SK-N-SH (cell line): ENCODE measurements around the gene TBC1D2B. TPM values are rescaled to one million over a fixed set of nuclear protein-coding genes. Genes with fewer than 3 reads are reported as not detected.

Source experiments
- CTCF ChIA-PET: fragments of 300-600, 350-600 bp; formaldehyde crosslinking; extraction: SDS; loops from one replicate; lab custom pipeline; 2021; lab: Yijun Ruan, JAX
- POLR2A ChIA-PET: fragments of 350-600 bp; sonication (Branson Sonifier 250); formaldehyde crosslinking; extraction: SDS; loops from one replicate; lab custom pipeline; 2020; ENCODE audit warnings: antibody characterized with exemption, inconsistent platforms; lab: Yijun Ruan, JAX
- DNase-seq: peaks from one replicate; pipeline ENCODE4 v3.0.0; 2012
- H2AFZ ChIP-seq: fragments of 200-600 bp; sonication (generic); 2 replicates; pipeline ENCODE4 v1.8.1; 2016; ENCODE audit warnings: antibody characterized with exemption, mild to moderate bottlenecking, low read depth
- H3F3A ChIP-seq: fragments of 200-600 bp; sonication (generic); replicated peaks from 2 replicates; pipeline ENCODE3; 2016; ENCODE audit warnings: antibody characterized with exemption, mild to moderate bottlenecking; ENCODE audit not compliant: insufficient read depth
- H3K27ac ChIP-seq, 2 experiments: fragments of 200-500 bp in 1 of 2; fragments of 200-600 bp in 1 of 2; sonication (Bioruptor generic) in 1 of 2; sonication (generic), shearing (Covaris generic) in 1 of 2; 2 replicates each; pipeline versions ENCODE4 v1.5.1 to v1.6.1; 2014 to 2016; ENCODE audit warnings: low read depth in 2 of 2, inconsistent platforms in 1 of 2, low read length in 1 of 2, mild to moderate bottlenecking in 1 of 2, mixed read lengths in 1 of 2
- H3K27me3 ChIP-seq: fragments of 200-600 bp; sonication (generic), shearing (Covaris generic); 2 replicates; pipeline ENCODE4 v1.6.1; 2016; ENCODE audit warnings: mixed run types; ENCODE audit not compliant: insufficient read depth
- H3K36me3 ChIP-seq, 2 experiments: fragments of 200-500 bp in 1 of 2; fragments of 200-600 bp in 1 of 2; sonication (Bioruptor generic) in 1 of 2; sonication (generic) in 1 of 2; replicated peaks in 1 of 2; 2 replicates each; pipeline versions ENCODE3 to v1.5.1; 2014 to 2016; ENCODE audit warnings: low read length in 1 of 2, mild to moderate bottlenecking in 1 of 2; ENCODE audit not compliant: insufficient read depth in 2 of 2, control insufficient read depth in 1 of 2
- H3K4me1 ChIP-seq, 2 experiments: fragments of 200-500 bp in 1 of 2; fragments of 200-600 bp in 1 of 2; sonication (Bioruptor generic) in 1 of 2; sonication (generic), shearing (Covaris generic) in 1 of 2; 2 replicates each; pipeline versions ENCODE4 v1.5.1 to v1.6.1; 2014 to 2016; ENCODE audit warnings: low read depth in 1 of 2, low read length in 1 of 2, mixed run types in 1 of 2; ENCODE audit not compliant: insufficient read depth in 2 of 2, control insufficient read depth in 1 of 2
- H3K4me2 ChIP-seq: fragments of 200-600 bp; sonication (generic), shearing (Covaris generic); 2 replicates; pipeline ENCODE4 v1.6.1; 2017; ENCODE audit warnings: mixed run types
- H3K4me3 ChIP-seq, 2 experiments: fragments of 200-500 bp in 1 of 2; fragments of 200-600 bp in 1 of 2; sonication (Bioruptor generic) in 1 of 2; sonication (generic), shearing (Covaris generic) in 1 of 2; 2 replicates each; pipeline versions ENCODE4 v1.5.1 to v1.8.1; 2014 to 2016; ENCODE audit warnings: low read depth in 2 of 2, inconsistent platforms in 1 of 2, low read length in 1 of 2, mild to moderate bottlenecking in 1 of 2, mixed read lengths in 1 of 2, moderate library complexity in 1 of 2
- H3K79me2 ChIP-seq: fragments of 200-600 bp; sonication (generic); 2 replicates; pipeline ENCODE4 v1.8.1; 2017; ENCODE audit warnings: mild to moderate bottlenecking; ENCODE audit not compliant: insufficient read depth
- H3K9ac ChIP-seq: fragments of 200-600 bp; sonication (generic); 2 replicates; pipeline ENCODE4 v1.6.1; 2017; ENCODE audit warnings: mixed run types
- H3K9me2 ChIP-seq: fragments of 200-600 bp; sonication (generic); 2 replicates; pipeline ENCODE4 v1.6.1; 2017; ENCODE audit warnings: mixed run types
- H3K9me3 ChIP-seq: fragments of 200-600 bp; sonication (generic); 2 replicates; pipeline ENCODE4 v1.6.1; 2017; ENCODE audit warnings: mixed run types, mild to moderate bottlenecking, moderate library complexity
- H4K20me1 ChIP-seq: fragments of 200-600 bp; sonication (generic); 2 replicates; pipeline ENCODE4 v1.6.1; 2017; ENCODE audit warnings: mild to moderate bottlenecking, mixed run types; ENCODE audit not compliant: insufficient read depth
- CHD2 ChIP-seq: fragments of 150-350 bp; IDR thresholded peaks from 2 replicates; pipeline ENCODE4 v1.6.1; 2018; ENCODE audit warnings: low read length; ENCODE audit not compliant: partially characterized antibody
- ELF1 ChIP-seq: IDR thresholded peaks from 2 replicates; pipeline ENCODE4 v1.4.0; 2012
- EP300 ChIP-seq, 2 experiments: IDR thresholded peaks; 2 replicates each; pipeline versions ENCODE4 v1.4.0 to v1.6.1; 2012; ENCODE audit warnings: borderline replicate concordance in 1 of 2, low read depth in 1 of 2, low read length in 1 of 2
- EZH2phosphoT487 ChIP-seq: fragments of 200-600 bp; sonication (generic); IDR thresholded peaks from 2 replicates; pipeline ENCODE4 v1.6.1; 2017; ENCODE audit warnings: low read depth, mixed run types, mild to moderate bottlenecking, antibody characterized with exemption, moderate library complexity, borderline replicate concordance
- FOXM1 ChIP-seq: IDR thresholded peaks from 2 replicates; pipeline ENCODE4 v1.4.0; 2012; ENCODE audit warnings: low read depth, mild to moderate bottlenecking
- REST ChIP-seq: IDR thresholded peaks from 2 replicates; pipeline ENCODE4 v1.6.1; 2012; ENCODE audit warnings: mild to moderate bottlenecking, low read depth, low read length, moderate library complexity
- RFX5 ChIP-seq: IDR thresholded peaks from 2 replicates; pipeline ENCODE4 v1.6.1; 2012; ENCODE audit warnings: mild to moderate bottlenecking, improper control_type of control experiment, low read length
- YY1 ChIP-seq: IDR thresholded peaks from 2 replicates; pipeline ENCODE4 v1.4.0; 2012; ENCODE audit warnings: low read depth, mild to moderate bottlenecking
- ZBTB33 ChIP-seq: IDR thresholded peaks from 2 replicates; pipeline ENCODE4 v1.4.0; 2012; ENCODE audit warnings: low read depth, borderline replicate concordance
- WGBS: methylation state at CpG from one replicate; pipeline ENCODE4 v1.1.6; 2017; ENCODE audit warnings: low lambda C conversion rate; 5-methylcytosine and 5-hydroxymethylcytosine counted together
- polyA plus RNA-seq, 3 experiments: library from polyadenylated mRNA; depleted of rRNA; stranded (reverse); fragments of >200 nt; gene quantifications; 2 replicates each; pipeline ENCODE4 v1.2.3, GENCODE V29; 2012
- TF ChIP-seq, protein P1 (sequence below): fragments of 150-350 bp; IDR thresholded peaks from 2 replicates; pipeline ENCODE4 v1.6.1; 2016; ENCODE audit warnings: mild to moderate bottlenecking, low read depth, low read length

TBC1D2B gene
- polyA plus RNA-seq, 1 of the 3 experiments (the other 2 are of a cell fraction), result 19.0 TPM

GRCh38 chr15:78050441-78050809 is 27.1 kb downstream of the TBC1D2B start:
- Histone ChIP-seq H3K27ac (peak overlapping the region; percentile 53 to 63; a peak in 3 of 4 replicates), H3K4me2 (no peak overlapping the region), H3K27me3 (no peaks in the 10 kb centered on the region), H3K9ac (no peak overlapping the region), H3K79me2 (peaks cover 48% of the 10 kb centered on the region), H4K20me1 (peaks cover 4% of the 10 kb centered on the region; the same call in 1 of the 2 replicates), H3K9me3 (no peaks in the 10 kb centered on the region), H3K4me1 (peaks cover 44 to 52% of the 10 kb centered on the region in 2 experiments), H3K4me3 (no peak overlapping the region), H2AFZ (no peak overlapping the region), H3K9me2 (no peaks in the 10 kb centered on the region), H3K36me3 (peaks cover 0 to 15% of the 10 kb centered on the region in 2 experiments), H3F3A (no peaks in the 10 kb centered on the region)
- TF ChIP-seq, protein P1, sequence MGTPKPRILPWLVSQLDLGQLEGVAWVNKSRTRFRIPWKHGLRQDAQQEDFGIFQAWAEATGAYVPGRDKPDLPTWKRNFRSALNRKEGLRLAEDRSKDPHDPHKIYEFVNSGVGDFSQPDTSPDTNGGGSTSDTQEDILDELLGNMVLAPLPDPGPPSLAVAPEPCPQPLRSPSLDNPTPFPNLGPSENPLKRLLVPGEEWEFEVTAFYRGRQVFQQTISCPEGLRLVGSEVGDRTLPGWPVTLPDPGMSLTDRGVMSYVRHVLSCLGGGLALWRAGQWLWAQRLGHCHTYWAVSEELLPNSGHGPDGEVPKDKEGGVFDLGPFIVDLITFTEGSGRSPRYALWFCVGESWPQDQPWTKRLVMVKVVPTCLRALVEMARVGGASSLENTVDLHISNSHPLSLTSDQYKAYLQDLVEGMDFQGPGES, result no peak
- TF ChIP-seq EP300 (IDR thresholded peaks at IDR 0.05; ENCODE audit: borderline replicate concordance in 1 of 2, low read depth in 1 of 2, low read length in 1 of 2) (no peak), YY1 (no peak), CHD2 (no peak), REST (no peak), EZH2phosphoT487 (no peak), RFX5 (no peak), ELF1 (no peak), ZBTB33 (no peak), FOXM1 (no peak)
- no peak for DNase-seq
- CTCF ChIA-PET, result interaction anchor here (0.9 to 1.4 kb wide), 5 partner anchors 8 to 83 kb away, joined by 3 to 5 read pairs (median 4); no protein-coding TSS in a partner anchor
- POLR2A ChIA-PET, result no interaction called here
- WGBS, result 88% methylated on average over 1 of the region's 1 CpG
